ENCODE results near the gene CPNE5. TPM values are rescaled to one million over a fixed set of nuclear protein-coding genes. Genes with fewer than 3 reads are reported as not detected.

Gene CPNE5
- total RNA-seq, 2 experiments from 2014 or later, result 0.69 to 1.2 TPM

DNA sequence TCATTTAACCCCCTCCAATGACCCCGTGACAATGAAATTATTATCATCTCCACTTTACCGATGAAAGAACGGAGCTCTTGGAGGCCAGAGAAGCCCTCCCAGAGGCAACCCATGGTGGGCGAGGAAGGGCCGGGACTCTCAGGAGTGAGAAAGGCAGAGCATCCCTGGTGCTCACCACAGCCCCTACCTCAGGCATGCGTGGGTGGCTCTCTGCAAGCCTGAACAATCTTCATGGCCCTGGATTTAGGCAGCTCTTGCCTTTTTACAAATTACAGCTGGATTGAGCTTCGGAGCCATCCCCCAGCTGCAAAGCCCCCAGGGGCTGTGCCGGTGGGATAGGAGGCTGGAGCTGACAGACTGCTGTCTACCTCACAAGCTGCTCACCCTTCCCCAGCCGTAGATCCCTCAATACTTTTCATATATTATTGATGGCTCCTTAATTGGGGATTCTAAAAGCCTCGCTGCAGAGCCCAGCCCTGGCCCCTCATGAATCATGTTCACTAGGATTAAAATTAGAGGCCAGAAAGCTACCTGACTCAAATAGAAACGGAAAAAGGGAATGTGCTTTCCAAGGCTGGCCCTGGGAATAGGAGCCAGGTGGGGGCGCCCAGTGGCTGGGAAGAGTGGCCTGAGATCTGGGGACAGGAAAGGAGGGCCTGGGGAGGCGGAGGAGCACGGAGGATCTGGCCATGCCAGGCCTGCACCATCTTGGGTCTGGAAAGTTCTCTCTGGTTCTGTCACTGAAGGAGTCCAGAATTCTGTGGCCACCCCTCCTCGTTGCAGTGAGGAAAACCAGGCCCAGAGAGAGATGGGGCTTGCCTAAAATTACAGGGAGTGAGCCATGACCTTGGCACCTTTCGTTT, 29.1 kb downstream of the CPNE5 start:
- TF ChIP-seq, protein P1, sequence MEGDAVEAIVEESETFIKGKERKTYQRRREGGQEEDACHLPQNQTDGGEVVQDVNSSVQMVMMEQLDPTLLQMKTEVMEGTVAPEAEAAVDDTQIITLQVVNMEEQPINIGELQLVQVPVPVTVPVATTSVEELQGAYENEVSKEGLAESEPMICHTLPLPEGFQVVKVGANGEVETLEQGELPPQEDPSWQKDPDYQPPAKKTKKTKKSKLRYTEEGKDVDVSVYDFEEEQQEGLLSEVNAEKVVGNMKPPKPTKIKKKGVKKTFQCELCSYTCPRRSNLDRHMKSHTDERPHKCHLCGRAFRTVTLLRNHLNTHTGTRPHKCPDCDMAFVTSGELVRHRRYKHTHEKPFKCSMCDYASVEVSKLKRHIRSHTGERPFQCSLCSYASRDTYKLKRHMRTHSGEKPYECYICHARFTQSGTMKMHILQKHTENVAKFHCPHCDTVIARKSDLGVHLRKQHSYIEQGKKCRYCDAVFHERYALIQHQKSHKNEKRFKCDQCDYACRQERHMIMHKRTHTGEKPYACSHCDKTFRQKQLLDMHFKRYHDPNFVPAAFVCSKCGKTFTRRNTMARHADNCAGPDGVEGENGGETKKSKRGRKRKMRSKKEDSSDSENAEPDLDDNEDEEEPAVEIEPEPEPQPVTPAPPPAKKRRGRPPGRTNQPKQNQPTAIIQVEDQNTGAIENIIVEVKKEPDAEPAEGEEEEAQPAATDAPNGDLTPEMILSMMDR (IDR thresholded peaks at IDR 0.05), result no peak
- CTCF ChIA-PET, result interaction anchor here (0.8 to 3.3 kb wide), 5 partner anchors 27 to 51 kb away, joined by 3 to 12 read pairs (median 5); no protein-coding TSS in a partner anchor
- no peaks in the 10 kb centered on the region for H3K9me3 Mint-ChIP-seq
- H3K4me1 Mint-ChIP-seq (ENCODE audit: low read depth), result no peaks in the 10 kb centered on the region
- no peak overlapping the region for H3K27ac Mint-ChIP-seq
- no peak overlapping the region for H3K4me3 Mint-ChIP-seq
- POLR2A ChIA-PET, result interaction anchor here (0.9 kb wide), 1 partner anchor 8 kb away, joined by 3 read pairs; no protein-coding TSS in a partner anchor
- no peak for ATAC-seq
- peaks cover 2% of the 10 kb centered on the region for H3K27me3 Mint-ChIP-seq
- DNase-seq, result no peak
- intact Hi-C loops (cut with micrococcal nuclease), result no loop called here
- H3K36me3 Mint-ChIP-seq (ENCODE audit: low read depth), result no peaks in the 10 kb centered on the region

DNA sequence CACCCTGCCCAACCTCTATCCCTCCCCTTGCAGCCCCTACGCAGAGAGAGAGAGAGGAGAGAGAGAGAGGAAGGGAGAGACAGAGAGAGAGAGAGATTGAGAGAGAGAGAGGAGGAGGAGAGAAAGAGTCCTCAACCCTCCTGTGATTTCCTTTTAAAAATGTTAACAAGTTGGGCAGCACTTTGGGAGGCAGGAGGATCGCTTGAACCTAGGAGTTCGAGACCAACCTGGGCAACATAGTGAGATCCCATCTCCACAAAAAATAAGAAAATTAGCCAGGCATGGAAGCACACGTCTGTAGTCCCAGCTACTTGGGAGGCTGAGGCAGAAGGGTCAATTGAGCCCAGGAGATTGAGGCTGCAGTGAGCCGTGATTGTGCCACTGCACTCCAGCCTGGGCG, 30.1 kb downstream of the CPNE5 start:
- CTCF ChIA-PET, result interaction anchor here (1.0 to 3.3 kb wide), 3 partner anchors 26 to 43 kb away, joined by 3 to 12 read pairs (median 5); no protein-coding TSS in a partner anchor
- Mint-ChIP-seq H3K4me1 (ENCODE audit: low read depth) (no peaks in the 10 kb centered on the region), H3K9me3 (no peaks in the 10 kb centered on the region), H3K27me3 (peaks cover 2% of the 10 kb centered on the region), H3K36me3 (ENCODE audit: low read depth) (no peaks in the 10 kb centered on the region), H3K4me3 (no peak overlapping the region), H3K27ac (no peak overlapping the region)
- DNase-seq (no peak), ATAC-seq (no peak)
- TF ChIP-seq, protein P1 (IDR thresholded peaks at IDR 0.05), result no peak
- POLR2A ChIA-PET, result no interaction called here
- intact Hi-C loops (cut with micrococcal nuclease), result no loop called here

DNA sequence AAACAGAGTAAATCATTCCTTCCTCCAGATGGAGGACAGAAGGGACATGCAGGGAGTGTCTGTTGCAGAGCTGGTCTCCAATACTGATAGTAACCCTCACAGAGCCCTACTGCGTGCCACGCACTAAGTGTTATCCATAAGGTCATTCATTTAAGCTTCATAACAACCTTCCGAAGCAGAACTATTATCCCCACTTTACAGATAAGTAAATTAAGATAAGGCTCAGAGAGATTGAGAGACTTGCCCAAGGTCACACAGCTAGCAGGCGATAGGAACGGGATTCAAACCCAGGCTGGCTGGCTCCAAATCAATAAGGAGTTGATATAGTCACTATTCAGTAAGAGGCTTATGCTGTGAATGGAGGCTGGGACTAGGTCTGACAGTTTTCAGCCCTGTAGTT, 30.6 kb downstream of the CPNE5 start:
- Mint-ChIP-seq H3K27me3 (peaks cover 2% of the 10 kb centered on the region), H3K4me1 (ENCODE audit: low read depth) (no peaks in the 10 kb centered on the region), H3K27ac (no peak overlapping the region), H3K9me3 (no peaks in the 10 kb centered on the region), H3K36me3 (ENCODE audit: low read depth) (no peaks in the 10 kb centered on the region), H3K4me3 (no peak overlapping the region)
- ATAC-seq (no peak), DNase-seq (no peak)
- POLR2A ChIA-PET, result no interaction called here
- CTCF ChIA-PET, result interaction anchor here (1.5 to 3.3 kb wide), 2 partner anchors 42 to 43 kb away, joined by 3 to 12 read pairs; no protein-coding TSS in a partner anchor
- intact Hi-C loops (cut with micrococcal nuclease), result no loop called here
- TF ChIP-seq, protein P1 (IDR thresholded peaks at IDR 0.05), result no peak

DNA sequence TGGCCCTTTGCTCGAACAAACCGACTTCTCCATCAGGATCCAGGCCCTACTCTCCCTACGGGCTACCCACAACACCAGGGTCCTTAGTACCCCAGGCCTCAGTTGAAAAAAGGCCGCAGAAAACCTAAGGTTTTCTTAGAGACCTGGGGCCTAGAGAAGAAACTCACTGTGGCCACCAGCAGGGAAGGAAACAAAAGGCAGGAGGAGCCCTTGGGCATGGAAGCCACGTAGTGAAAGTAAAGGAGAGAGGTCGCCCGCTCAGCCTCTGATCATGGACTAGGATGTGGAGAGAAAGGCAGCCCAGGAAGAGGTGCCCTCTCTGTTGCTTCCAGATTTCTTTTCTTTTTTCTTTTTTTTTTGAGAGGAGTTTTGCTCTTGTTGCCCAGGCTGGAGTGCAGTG, 31.5 kb downstream of the CPNE5 start:
- peaks cover 2% of the 10 kb centered on the region for H3K27me3 Mint-ChIP-seq
- TF ChIP-seq, protein P1 (IDR thresholded peaks at IDR 0.05), result no peak
- ChIA-PET CTCF (interaction anchor here (1.8 kb wide), 1 partner anchor 25 kb away, joined by 5 read pairs; no protein-coding TSS in a partner anchor), POLR2A (no interaction called here)
- no peak overlapping the region for H3K4me3 Mint-ChIP-seq
- intact Hi-C loops (cut with micrococcal nuclease), result no loop called here
- no peaks in the 10 kb centered on the region for H3K36me3 Mint-ChIP-seq (ENCODE audit: low read depth)
- H3K9me3 Mint-ChIP-seq, result no peaks in the 10 kb centered on the region
- ATAC-seq (no peak), DNase-seq (no peak)
- no peaks in the 10 kb centered on the region for H3K4me1 Mint-ChIP-seq (ENCODE audit: low read depth)
- no peak overlapping the region for H3K27ac Mint-ChIP-seq

DNA sequence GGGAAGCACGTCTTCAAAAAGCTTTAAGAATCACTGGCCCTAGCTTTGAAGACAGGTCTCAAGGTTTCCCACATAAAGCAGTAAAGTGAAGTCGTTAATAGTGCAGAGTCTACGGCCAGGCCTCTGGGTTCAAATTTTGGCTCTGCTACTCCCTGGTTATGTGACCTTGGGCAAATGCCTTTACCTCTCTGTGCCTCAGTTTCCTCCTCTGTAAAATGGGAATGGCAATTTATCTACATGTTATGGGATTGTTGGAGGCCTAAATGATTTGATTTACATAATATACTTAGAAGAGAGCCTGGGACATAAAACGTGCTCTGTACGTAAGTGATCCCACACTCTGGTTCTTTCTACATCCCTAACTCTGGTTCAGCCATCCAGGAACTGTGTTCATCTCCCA, 32.1 kb downstream of the CPNE5 start:
- Mint-ChIP-seq H3K36me3 (ENCODE audit: low read depth) (no peaks in the 10 kb centered on the region), H3K9me3 (no peaks in the 10 kb centered on the region), H3K27me3 (peaks cover 2% of the 10 kb centered on the region), H3K27ac (no peak overlapping the region), H3K4me1 (ENCODE audit: low read depth) (no peaks in the 10 kb centered on the region), H3K4me3 (no peak overlapping the region)
- POLR2A ChIA-PET, result interaction anchor here (1.5 kb wide), 1 partner anchor 192 kb away, joined by 3 read pairs; no protein-coding TSS in a partner anchor
- ATAC-seq, result no peak
- TF ChIP-seq, protein P1 (IDR thresholded peaks at IDR 0.05), result no peak
- CTCF ChIA-PET, result interaction anchor here (1.8 kb wide), 1 partner anchor 25 kb away, joined by 5 read pairs; no protein-coding TSS in a partner anchor
- no peak for DNase-seq
- intact Hi-C loops (cut with micrococcal nuclease), result no loop called here
